GM10266 (cell line): Measurements from ENCODE around the gene THTPA.
"Not testable (repeated sequence)": the region's sequence is repeated elsewhere in the genome, so short reads cannot be mapped to it uniquely, and the experiment has no call there.

Source experiments
- DNase-seq: peaks from one replicate; pipeline ENCODE4 v3.0.0; 2012; ENCODE audit errors: extremely low spot score
- TF ChIP-seq, protein P1 (sequence below): IDR thresholded peaks from 2 replicates; pipeline ENCODE4 v1.5.1; 2012; ENCODE audit warnings: mild to moderate bottlenecking, low read depth; ENCODE audit not compliant: control insufficient read depth, insufficient read depth; ENCODE audit errors: missing control alignments

The THTPA gene

DNA sequence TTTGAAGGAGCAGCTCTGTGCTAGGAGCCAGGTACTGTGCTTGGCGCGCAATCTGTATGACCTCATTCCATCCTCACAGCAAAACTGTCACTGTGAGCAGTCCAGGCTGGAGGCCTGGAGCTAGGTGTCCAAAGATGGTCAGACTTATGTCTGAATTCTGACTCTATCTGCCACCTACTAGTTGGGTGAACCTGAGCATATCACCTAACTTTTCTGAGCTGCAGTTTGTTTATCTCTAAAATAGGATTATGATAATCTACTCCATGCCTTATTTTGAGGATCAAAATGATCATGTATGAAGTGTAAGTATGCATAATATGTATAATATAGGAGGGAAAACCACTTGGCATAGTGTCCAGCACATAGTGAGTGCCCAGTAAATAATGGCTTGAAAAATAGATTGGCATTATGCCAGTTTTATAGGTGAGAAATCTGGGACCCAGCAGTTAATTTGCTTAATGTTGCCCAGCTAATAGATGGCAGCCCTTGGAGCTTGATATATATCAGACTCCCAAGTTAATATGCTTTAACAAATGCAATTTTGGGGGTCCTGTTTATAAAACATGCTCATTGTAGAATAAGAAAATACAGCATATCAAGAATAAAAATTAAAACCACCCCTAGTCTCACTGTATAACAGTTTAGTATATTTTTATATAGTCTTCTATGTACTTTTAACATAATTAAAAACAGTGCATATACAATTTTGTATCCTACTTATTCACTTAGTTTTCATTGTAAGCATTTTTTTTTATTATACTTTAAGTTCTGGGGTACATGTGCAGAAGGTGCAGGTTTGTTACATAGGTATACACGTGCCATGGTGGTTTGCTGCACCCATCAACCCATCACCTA is 27.1 kb downstream of the THTPA start:
- DNase-seq = no peak
- TF ChIP-seq, protein P1, sequence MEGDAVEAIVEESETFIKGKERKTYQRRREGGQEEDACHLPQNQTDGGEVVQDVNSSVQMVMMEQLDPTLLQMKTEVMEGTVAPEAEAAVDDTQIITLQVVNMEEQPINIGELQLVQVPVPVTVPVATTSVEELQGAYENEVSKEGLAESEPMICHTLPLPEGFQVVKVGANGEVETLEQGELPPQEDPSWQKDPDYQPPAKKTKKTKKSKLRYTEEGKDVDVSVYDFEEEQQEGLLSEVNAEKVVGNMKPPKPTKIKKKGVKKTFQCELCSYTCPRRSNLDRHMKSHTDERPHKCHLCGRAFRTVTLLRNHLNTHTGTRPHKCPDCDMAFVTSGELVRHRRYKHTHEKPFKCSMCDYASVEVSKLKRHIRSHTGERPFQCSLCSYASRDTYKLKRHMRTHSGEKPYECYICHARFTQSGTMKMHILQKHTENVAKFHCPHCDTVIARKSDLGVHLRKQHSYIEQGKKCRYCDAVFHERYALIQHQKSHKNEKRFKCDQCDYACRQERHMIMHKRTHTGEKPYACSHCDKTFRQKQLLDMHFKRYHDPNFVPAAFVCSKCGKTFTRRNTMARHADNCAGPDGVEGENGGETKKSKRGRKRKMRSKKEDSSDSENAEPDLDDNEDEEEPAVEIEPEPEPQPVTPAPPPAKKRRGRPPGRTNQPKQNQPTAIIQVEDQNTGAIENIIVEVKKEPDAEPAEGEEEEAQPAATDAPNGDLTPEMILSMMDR = no peak

DNA sequence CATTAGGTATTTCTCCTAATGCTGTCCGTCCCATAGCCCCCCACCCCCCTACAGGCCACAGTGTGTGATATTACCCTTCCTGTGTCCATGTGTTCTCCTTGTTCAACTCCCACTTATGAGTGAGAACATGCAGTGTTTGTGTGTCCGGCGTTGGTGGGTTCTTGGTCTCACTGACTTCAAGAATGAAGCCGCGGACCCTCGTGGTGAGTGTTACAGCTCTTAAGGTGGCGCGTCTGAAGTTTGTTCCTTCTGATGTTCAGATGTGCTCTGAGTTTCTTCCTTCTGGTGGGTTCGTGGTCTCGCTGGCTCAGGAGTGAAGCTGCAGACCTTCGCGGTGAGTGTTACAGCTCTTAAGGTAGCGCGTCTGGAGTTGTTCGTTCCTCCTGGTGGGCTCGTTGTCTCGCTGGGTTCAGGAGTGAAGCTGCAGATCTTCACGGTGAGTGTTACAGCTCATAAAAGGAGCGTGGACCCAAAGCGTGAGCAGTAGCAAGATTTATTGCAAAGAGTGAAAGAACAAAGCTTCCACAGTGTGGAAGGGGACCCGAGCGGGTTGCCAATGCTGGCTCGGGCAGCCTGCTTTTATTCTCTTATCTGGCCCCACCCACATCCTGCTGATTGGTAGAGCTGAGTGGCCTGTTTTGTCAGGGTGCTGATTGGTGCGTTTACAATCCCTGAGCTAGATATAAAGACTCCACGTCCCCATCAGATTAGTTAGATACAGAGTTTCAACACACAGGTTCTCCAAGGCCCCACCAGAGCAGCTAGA is 27.9 kb downstream of the THTPA start:
- not testable (repeated sequence) for DNase-seq

DNA sequence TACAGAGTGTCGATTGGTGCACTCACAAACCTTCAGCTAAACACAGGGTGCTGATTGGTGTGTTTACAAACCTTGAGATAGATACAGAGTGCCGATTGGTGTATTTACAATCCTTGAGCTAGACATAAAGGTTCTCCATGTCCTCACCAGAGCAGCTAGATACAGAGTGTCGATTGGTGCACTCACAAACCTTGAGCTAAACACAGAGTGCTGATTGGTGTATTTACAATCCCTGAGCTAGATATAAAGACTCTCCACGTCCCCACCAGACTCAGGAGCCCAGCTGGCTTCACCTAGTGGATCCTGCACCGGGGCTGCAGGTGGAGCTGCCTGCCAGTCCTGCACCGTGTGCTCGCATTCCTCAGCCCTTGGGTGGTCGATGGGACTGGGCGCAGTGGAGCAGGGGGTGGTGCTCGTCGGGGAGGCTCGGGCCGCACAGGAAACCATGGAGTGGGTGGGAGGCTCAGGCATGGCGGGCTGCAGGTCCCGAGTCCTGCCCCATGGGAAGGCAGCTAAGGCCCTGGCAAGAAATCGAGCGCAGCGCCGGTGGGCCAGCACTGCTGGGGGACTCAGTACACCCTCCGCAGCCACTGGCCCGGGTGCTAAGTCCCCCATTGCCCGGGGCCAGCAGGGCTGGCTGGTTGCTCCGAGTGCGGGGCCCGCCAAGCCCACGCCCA is 28.6 kb downstream of the THTPA start:
- not testable (repeated sequence) for DNase-seq

DNA sequence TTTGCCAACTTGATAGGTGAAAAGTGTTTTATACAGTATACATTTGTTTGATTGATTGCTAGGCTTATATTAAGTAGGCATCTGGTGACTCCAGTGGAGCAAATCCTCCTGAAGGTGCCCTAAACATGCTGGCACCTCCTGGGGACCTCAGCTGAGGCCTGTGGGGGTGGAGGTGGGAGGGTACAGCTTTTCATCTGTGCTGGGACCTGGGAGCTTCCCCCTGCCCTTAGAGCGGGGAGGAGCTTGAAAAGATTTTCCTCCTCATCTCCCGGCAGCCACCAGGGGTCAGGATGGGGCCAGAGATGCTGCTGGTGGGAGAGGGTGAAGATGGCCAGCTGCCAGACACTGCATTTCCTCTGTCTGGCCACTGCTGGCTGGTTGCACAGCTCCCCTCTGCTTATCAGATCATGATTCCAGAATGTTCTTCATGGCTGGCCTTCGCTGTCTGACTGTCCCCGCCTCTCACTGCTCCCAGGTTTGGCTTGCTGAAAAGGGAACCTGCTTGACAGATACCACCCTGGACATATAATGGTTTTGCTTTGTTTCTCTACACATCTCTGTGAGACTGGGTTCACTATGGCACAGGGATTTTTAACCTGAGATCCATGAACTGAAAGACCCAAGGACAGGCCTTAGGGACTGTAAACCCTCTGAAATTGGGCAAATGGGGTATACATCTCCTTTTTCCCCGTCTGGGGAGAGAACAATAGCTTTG is 33.0 kb downstream of the THTPA start:
- DNase-seq = peak; percentile 94
- TF ChIP-seq, protein P1 = peak; percentile 92

DNA sequence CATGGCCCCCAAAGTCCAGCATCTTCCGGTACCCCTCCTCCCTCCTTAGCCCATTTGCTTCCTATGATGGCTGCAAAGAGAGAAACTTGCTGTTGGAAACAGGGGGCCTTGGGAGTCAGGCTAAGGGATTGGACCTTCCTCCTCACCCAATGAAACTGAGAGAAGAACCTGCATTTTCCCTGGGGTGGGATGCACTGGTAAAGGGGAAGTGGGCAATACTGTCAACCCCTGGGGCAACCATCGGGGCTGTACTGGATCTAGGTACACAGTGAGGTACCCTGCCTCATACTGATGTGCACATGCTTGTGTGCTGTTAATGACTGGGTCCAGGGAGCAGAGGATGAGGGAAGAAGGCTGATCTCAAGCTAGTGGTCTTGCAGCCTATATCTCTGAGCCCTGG is 33.5 kb downstream of the THTPA start:
- TF ChIP-seq, protein P1 = no peak
- DNase-seq = no peak

DNA sequence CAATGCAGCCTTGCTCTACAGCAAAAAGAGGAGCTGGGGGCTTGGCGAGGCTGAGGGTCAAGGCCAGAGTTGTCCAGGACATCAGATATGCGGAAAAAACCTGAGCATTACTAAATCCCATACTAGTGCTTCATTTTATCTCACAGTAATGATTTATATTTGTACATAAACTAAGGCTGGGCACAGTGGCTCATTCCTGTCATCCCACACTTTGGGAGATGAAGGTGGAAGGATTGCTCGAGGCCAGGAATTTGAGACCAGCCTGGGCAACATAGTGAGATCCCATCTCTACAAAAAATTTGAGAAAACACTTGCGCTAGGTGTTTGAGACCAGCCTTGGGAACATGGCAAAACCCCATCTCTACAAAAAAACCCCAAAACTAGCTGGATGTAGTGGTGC is 34.1 kb downstream of the THTPA start:
- no peak for DNase-seq
- TF ChIP-seq, protein P1 = no peak

DNA sequence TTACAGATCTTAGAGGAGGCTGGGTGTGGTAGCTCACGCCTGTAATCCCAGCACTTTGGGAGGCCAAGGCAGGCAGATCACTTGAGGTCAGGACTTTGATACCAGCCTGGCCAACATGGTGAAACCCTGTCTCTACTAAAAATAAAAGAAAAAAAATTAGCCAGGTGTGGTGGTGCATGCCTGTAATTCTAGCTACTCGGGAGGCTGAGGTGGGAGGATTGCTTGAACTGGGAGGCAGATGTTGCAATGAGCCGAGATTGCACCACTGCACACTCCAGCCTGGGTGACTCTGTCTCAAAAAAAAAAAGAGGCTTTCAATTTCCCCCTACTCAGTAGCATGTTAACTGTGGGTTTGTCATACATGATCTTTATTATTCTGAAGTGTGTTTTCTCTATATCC is 38.1 kb downstream of the THTPA start:
- DNase-seq = not testable (repeated sequence)

DNA sequence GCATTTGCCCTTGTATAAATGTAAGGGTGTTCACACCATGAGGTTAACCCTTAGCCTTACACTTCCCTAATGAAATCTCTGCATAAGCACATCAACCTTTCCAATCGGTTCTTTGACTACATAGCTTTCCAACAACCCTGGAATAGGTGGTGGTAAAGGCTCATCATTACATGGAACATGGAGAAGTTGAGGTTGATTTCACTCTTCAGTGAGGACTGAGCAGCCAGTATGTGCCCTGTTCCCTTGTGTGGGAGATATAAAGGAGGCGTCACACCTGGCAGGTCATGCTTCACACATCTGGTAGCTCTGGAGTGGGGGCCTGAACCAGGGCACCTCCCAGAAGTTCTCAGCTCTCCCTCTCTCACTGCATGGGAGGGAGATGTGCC is 44.2 kb downstream of the THTPA start:
- no peak for DNase-seq
- TF ChIP-seq, protein P1 = no peak
